Panc1 (cell line): ENCODE results near the gene RBL2. TPM values are rescaled to one million over a fixed set of nuclear protein-coding genes. Genes with fewer than 3 reads are reported as not detected.

ENCODE experiments used
- ATAC-seq: fragments of 200-7000 bp; cut with Tn5 transposase; 2 replicates; pipeline ENCODE4 v1.9.1; 2020; ENCODE audit warnings: mild to moderate bottlenecking, moderate library complexity
- BruUV-seq: library from RNA; stranded (reverse); fragments of 400-500 nt; replicated peaks from 2 replicates; lab custom pipeline; 2021; lab: Mats Ljungman, UMichigan
- CTCF ChIA-PET: fragments of 300-600 bp; sonication (Branson Sonifier 250); formaldehyde crosslinking; loops from one replicate; lab custom pipeline; 2022; ENCODE audit warnings: antibody characterized with exemption; lab: Charles Lee
- POLR2A ChIA-PET: fragments of 300-600 bp; sonication (Branson Sonifier 250); formaldehyde crosslinking; loops from one replicate; lab custom pipeline; 2022; ENCODE audit warnings: antibody characterized with exemption; lab: Charles Lee
- DNase-seq: peaks from one replicate; pipeline ENCODE4 v3.0.0-alpha.2; 2010; ENCODE audit warnings: low read depth, low spot score
- H3K27ac ChIP-seq: 2 replicates; pipeline ENCODE4 v1.5.1; 2011; ENCODE audit warnings: mild to moderate bottlenecking, low read length, inconsistent platforms
- H3K27me3 ChIP-seq: fragments of 200-500 bp; sonication (Bioruptor generic); 2 replicates; pipeline ENCODE4 v1.6.0; 2014; ENCODE audit warnings: low read length, inconsistent platforms; ENCODE audit not compliant: control insufficient read depth, insufficient read depth
- H3K36me3 ChIP-seq: fragments of 200-500 bp; sonication (Bioruptor generic); 2 replicates; pipeline ENCODE4 v1.5.1; 2014; ENCODE audit warnings: inconsistent platforms, mild to moderate bottlenecking, low read length, moderate library complexity; ENCODE audit not compliant: control insufficient read depth, insufficient read depth
- H3K4me1 ChIP-seq: 2 replicates; pipeline ENCODE4 v1.5.1; 2011; ENCODE audit warnings: inconsistent platforms, mild to moderate bottlenecking, low read length, moderate library complexity; ENCODE audit not compliant: control insufficient read depth, insufficient read depth
- H3K4me3 ChIP-seq, 2 experiments: 2 replicates each; pipeline ENCODE4 v1.5.1; 2011 to 2012; ENCODE audit warnings: low read depth in 2 of 2, low read length in 2 of 2, mild to moderate bottlenecking in 2 of 2, inconsistent platforms in 1 of 2, moderate library complexity in 1 of 2
- H3K9me3 ChIP-seq: fragments of 200-500 bp; sonication (Bioruptor generic); 2 replicates; pipeline ENCODE4 v1.5.1; 2014; ENCODE audit warnings: low read depth, mild to moderate bottlenecking, inconsistent platforms, low read length, moderate library complexity; ENCODE audit not compliant: control insufficient read depth, insufficient read depth
- CTCF ChIP-seq: fragments of 450-650 bp; IDR thresholded peaks from 2 replicates; pipeline ENCODE4 v1.5.1; 2017; ENCODE audit warnings: mild to moderate bottlenecking
- POLR2AphosphoS5 ChIP-seq: IDR thresholded peaks from 2 replicates; pipeline ENCODE4 v1.6.1; 2012; ENCODE audit warnings: mild to moderate bottlenecking, low read depth, low read length, moderate library complexity
- REST ChIP-seq, 2 experiments: IDR thresholded peaks; 2 replicates each; pipeline ENCODE4 v1.6.1; 2011 to 2012; ENCODE audit warnings: low read depth in 2 of 2, control low read depth in 1 of 2, low read length in 1 of 2, mild to moderate bottlenecking in 1 of 2, moderate library complexity in 1 of 2; ENCODE audit not compliant: insufficient read depth in 1 of 2
- SIN3A ChIP-seq: IDR thresholded peaks from 2 replicates; pipeline ENCODE4 v1.6.1; 2012; ENCODE audit warnings: low read depth, mild to moderate bottlenecking, low read length, moderate library complexity, borderline replicate concordance; ENCODE audit not compliant: insufficient read depth
- TCF7L2 ChIP-seq: IDR thresholded peaks from 2 replicates; pipeline ENCODE4 v1.6.1; 2011; ENCODE audit warnings: mild to moderate bottlenecking, low read depth, low read length, inconsistent platforms
- in situ Hi-C: cut with HindIII; loops from 2 replicates; pipeline ENCODE4 v1.10.0; 2016; ENCODE audit warnings: low sequenced_read_pairs, low pct_unique_long_range_greater_than_20kb
- intact Hi-C: fragments of 100-400 bp; cut with micrococcal nuclease; formaldehyde crosslinking; loops from one replicate; pipeline ENCODE4 v1.10.0; 2022; ENCODE audit not compliant: unreplicated experiment
- total RNA-seq: library from RNA; stranded (reverse); gene quantifications from one replicate; pipeline ENCODE4 v1.2.1, GENCODE V29; 2021; ENCODE audit not compliant: unreplicated experiment

The RBL2 gene
- total RNA-seq, 1 experiment from 2014 or later, result 28.9 TPM

GRCh38 chr16:53530046-53530445, 95.8 kb downstream of the RBL2 start:
- no peak for TF ChIP-seq CTCF
- no peak for TF ChIP-seq POLR2AphosphoS5
- TF ChIP-seq TCF7L2, result no peak
- no peak for TF ChIP-seq REST (IDR thresholded peaks at IDR 0.05; ENCODE audit: insufficient read depth in 1 of 2, low read depth in 2 of 2, low read length in 1 of 2)
- no peak for TF ChIP-seq SIN3A
- no peak for ATAC-seq
- intact Hi-C loops (no loop called here), in situ Hi-C loops (no loop called here)
- ChIA-PET POLR2A (no interaction called here), CTCF (no interaction called here)
- Histone ChIP-seq H3K27ac (no peak overlapping the region), H3K36me3 (no peaks in the 10 kb centered on the region), H3K27me3 (no peaks in the 10 kb centered on the region), H3K4me3 (no peak overlapping the region), H3K4me1 (no peaks in the 10 kb centered on the region), H3K9me3 (no peaks in the 10 kb centered on the region)
- no TSS peak for BruUV-seq
- DNase-seq, result no peak

GRCh38 chr16:53530741-53531140, 96.5 kb downstream of the RBL2 start:
- Histone ChIP-seq H3K27me3 (no peaks in the 10 kb centered on the region), H3K4me3 (no peak overlapping the region), H3K9me3 (no peaks in the 10 kb centered on the region), H3K36me3 (no peaks in the 10 kb centered on the region), H3K4me1 (no peaks in the 10 kb centered on the region), H3K27ac (no peak overlapping the region)
- in situ Hi-C loops (no loop called here), intact Hi-C loops (no loop called here)
- CTCF ChIA-PET, result no interaction called here
- TF ChIP-seq POLR2AphosphoS5 (no peak), REST (IDR thresholded peaks at IDR 0.05; ENCODE audit: insufficient read depth in 1 of 2, low read depth in 2 of 2, low read length in 1 of 2) (no peak), SIN3A (no peak), TCF7L2 (no peak), CTCF (no peak)
- POLR2A ChIA-PET, result no interaction called here
- no peak for DNase-seq
- ATAC-seq, result no peak
- no TSS peak for BruUV-seq
